Raji (cell line): ENCODE measurements around the gene S100A8.

Experiments
- POLR2A ChIP-seq: IDR thresholded peaks from 2 replicates; pipeline ENCODE4 v1.6.1; 2011; ENCODE audit warnings: low read depth, low read length, control low read depth; ENCODE audit not compliant: insufficient read depth

Gene S100A8

GRCh38 chr1:153390938-153391710 lies at the start of gene S100A8:
TSS of gene S100A8 (minus strand) at chr1:153391073. CDS start at chr1:153390535, 538 bp downstream.
- TF ChIP-seq POLR2A, result no peak

GRCh38 chr1:153439273-153439672 lies 48.4 kb upstream of the S100A8 start:
- no peak for TF ChIP-seq POLR2A

- no peak for TF ChIP-seq POLR2A
Measured at GRCh38 chr1:153438599-153438998, 47.7 kb upstream of the S100A8 start.

- TF ChIP-seq POLR2A, result no peak
Measured at GRCh38 chr1:153437236-153437635, 46.4 kb upstream of the S100A8 start.

GRCh38 chr1:153434746-153435455 lies 44.0 kb upstream of the S100A8 start:
- no peak for TF ChIP-seq POLR2A

GRCh38 chr1:153432874-153433681 lies 42.2 kb upstream of the S100A8 start:
- TF ChIP-seq POLR2A, result no peak

GRCh38 chr1:153431928-153432327 lies 41.1 kb upstream of the S100A8 start:
- TF ChIP-seq POLR2A, result no peak

GRCh38 chr1:153431427-153431826 lies 40.6 kb upstream of the S100A8 start:
- TF ChIP-seq POLR2A, result no peak

GRCh38 chr1:153431002-153431401 lies 40.1 kb upstream of the S100A8 start:
- TF ChIP-seq POLR2A, result no peak

GRCh38 chr1:153430561-153430960 lies 39.7 kb upstream of the S100A8 start:
- TF ChIP-seq POLR2A, result no peak

- no peak for TF ChIP-seq POLR2A
Measured at GRCh38 chr1:153430166-153430553, 39.3 kb upstream of the S100A8 start.

- TF ChIP-seq POLR2A, result no peak
Measured at GRCh38 chr1:153429266-153430165, 38.6 kb upstream of the S100A8 start.

GRCh38 chr1:153428791-153429190 lies 37.9 kb upstream of the S100A8 start:
- TF ChIP-seq POLR2A, result no peak

- TF ChIP-seq POLR2A, result no peak
Measured at GRCh38 chr1:153428073-153428638, 37.3 kb upstream of the S100A8 start.
